ENCODE results near the gene PTH1R.

Gene PTH1R

GRCh38 chr3:46843508-46843907, 34.0 kb upstream of the PTH1R start:
- Histone ChIP-seq H3K9me3 (ENCODE audit: insufficient read depth, low read length, severe bottlenecking) (peaks cover 13% of the 10 kb centered on the region), H3K27me3 (ENCODE audit: insufficient read depth, low read length, poor library complexity) (no peaks in the 10 kb centered on the region), H3K4me1 (ENCODE audit: insufficient read depth, low read length) (no peaks in the 10 kb centered on the region), H3K36me3 (ENCODE audit: insufficient read depth, low read length) (no peaks in the 10 kb centered on the region), H2AFZ (ENCODE audit: low read depth, low read length) (no peak overlapping the region), H3K27ac (ENCODE audit: low read length) (no peak overlapping the region), H3K9ac (ENCODE audit: low read depth, low read length) (no peak overlapping the region), H3K4me2 (ENCODE audit: insufficient read depth, low read length) (no peak overlapping the region), H3K79me2 (ENCODE audit: insufficient read depth, low read length) (no peaks in the 10 kb centered on the region), H3K4me3 (ENCODE audit: low read depth in 1 of 2, low read length in 2 of 2) (no peak overlapping the region), H4K20me1 (ENCODE audit: insufficient read depth, low read length) (no peaks in the 10 kb centered on the region)
- DNase-seq, result no peak
- no peak for ATAC-seq (ENCODE audit: insufficient read depth, low read depth)
- TF ChIP-seq EZH2 (IDR thresholded peaks at IDR 0.05; ENCODE audit: borderline replicate concordance, low read depth, low read length, severe bottlenecking), result no peak
- no peak for TF ChIP-seq CTCF (IDR thresholded peaks at IDR 0.05; ENCODE audit: borderline replicate concordance, extremely low read depth, low read length, poor library complexity, severe bottlenecking)

- DNase-seq, result no peak
- H3K4me2 ChIP-seq (ENCODE audit: insufficient read depth, low read length), result no peak overlapping the region
- peaks cover 7% of the 10 kb centered on the region for H3K9me3 ChIP-seq (ENCODE audit: insufficient read depth, low read length, severe bottlenecking)
- no peaks in the 10 kb centered on the region for H4K20me1 ChIP-seq (ENCODE audit: insufficient read depth, low read length)
- no peak overlapping the region for H3K27ac ChIP-seq (ENCODE audit: low read length)
- no peak overlapping the region for H3K9ac ChIP-seq (ENCODE audit: low read depth, low read length)
- H3K27me3 ChIP-seq (ENCODE audit: insufficient read depth, low read length, poor library complexity), result no peaks in the 10 kb centered on the region
- no peaks in the 10 kb centered on the region for H3K79me2 ChIP-seq (ENCODE audit: insufficient read depth, low read length)
- H3K4me3 ChIP-seq (ENCODE audit: low read depth in 1 of 2, low read length in 2 of 2), result no peak overlapping the region
- TF ChIP-seq EZH2 (IDR thresholded peaks at IDR 0.05; ENCODE audit: borderline replicate concordance, low read depth, low read length, severe bottlenecking) (no peak), CTCF (IDR thresholded peaks at IDR 0.05; ENCODE audit: borderline replicate concordance, extremely low read depth, low read length, poor library complexity, severe bottlenecking) (no peak)
- ATAC-seq (ENCODE audit: insufficient read depth, low read depth), result no peak
- H3K4me1 ChIP-seq (ENCODE audit: insufficient read depth, low read length), result no peaks in the 10 kb centered on the region
- H3K36me3 ChIP-seq (ENCODE audit: insufficient read depth, low read length), result no peaks in the 10 kb centered on the region
- no peak overlapping the region for H2AFZ ChIP-seq (ENCODE audit: low read depth, low read length)
These were observed 33.1 kb upstream of the PTH1R start for GRCh38 chr3:46844397-46844796.

DNA sequence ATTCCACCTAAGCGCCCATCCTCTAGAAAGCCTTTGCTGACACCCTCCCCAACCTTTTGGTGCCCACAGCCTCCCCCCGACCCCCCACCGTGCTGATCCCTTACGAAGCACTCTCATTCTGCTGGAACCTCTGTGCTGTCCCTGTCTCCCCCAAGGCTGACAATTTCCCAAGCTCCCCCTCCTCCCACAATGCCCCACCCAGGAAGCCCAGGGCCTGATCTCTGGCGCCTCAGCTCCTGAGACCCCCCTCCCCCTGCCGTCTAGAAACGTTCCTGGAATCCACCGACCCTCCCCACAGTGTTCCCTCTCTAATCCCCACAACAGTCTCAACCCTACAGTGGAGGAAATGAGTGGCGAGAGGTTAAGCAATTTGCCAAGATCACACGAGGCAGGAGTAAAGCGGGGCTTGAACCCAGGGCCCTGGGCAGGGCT, 32.6 kb upstream of the PTH1R start:
- no peaks in the 10 kb centered on the region for H3K27me3 ChIP-seq (ENCODE audit: insufficient read depth, low read length, poor library complexity)
- ATAC-seq (ENCODE audit: insufficient read depth, low read depth), result no peak
- TF ChIP-seq CTCF (IDR thresholded peaks at IDR 0.05; ENCODE audit: borderline replicate concordance, extremely low read depth, low read length, poor library complexity, severe bottlenecking) (no peak), EZH2 (IDR thresholded peaks at IDR 0.05; ENCODE audit: borderline replicate concordance, low read depth, low read length, severe bottlenecking) (no peak)
- H3K9ac ChIP-seq (ENCODE audit: low read depth, low read length), result no peak overlapping the region
- H3K79me2 ChIP-seq (ENCODE audit: insufficient read depth, low read length), result no peaks in the 10 kb centered on the region
- no peak overlapping the region for H3K27ac ChIP-seq (ENCODE audit: low read length)
- H4K20me1 ChIP-seq (ENCODE audit: insufficient read depth, low read length), result no peaks in the 10 kb centered on the region
- no peak overlapping the region for H3K4me3 ChIP-seq (ENCODE audit: low read depth in 1 of 2, low read length in 2 of 2)
- peaks cover 7% of the 10 kb centered on the region for H3K9me3 ChIP-seq (ENCODE audit: insufficient read depth, low read length, severe bottlenecking)
- H3K36me3 ChIP-seq (ENCODE audit: insufficient read depth, low read length), result no peaks in the 10 kb centered on the region
- peak; percentile 2 for DNase-seq
- H3K4me2 ChIP-seq (ENCODE audit: insufficient read depth, low read length), result no peak overlapping the region
- H2AFZ ChIP-seq (ENCODE audit: low read depth, low read length), result no peak overlapping the region
- no peaks in the 10 kb centered on the region for H3K4me1 ChIP-seq (ENCODE audit: insufficient read depth, low read length)

- TF ChIP-seq CTCF (IDR thresholded peaks at IDR 0.05; ENCODE audit: borderline replicate concordance, extremely low read depth, low read length, poor library complexity, severe bottlenecking) (no peak), EZH2 (IDR thresholded peaks at IDR 0.05; ENCODE audit: borderline replicate concordance, low read depth, low read length, severe bottlenecking) (no peak)
- ATAC-seq (ENCODE audit: insufficient read depth, low read depth) (no peak), DNase-seq (peak; percentile 3)
- Histone ChIP-seq H3K27ac (ENCODE audit: low read length) (no peak overlapping the region), H3K4me1 (ENCODE audit: insufficient read depth, low read length) (no peaks in the 10 kb centered on the region), H3K9ac (ENCODE audit: low read depth, low read length) (no peak overlapping the region), H3K36me3 (ENCODE audit: insufficient read depth, low read length) (no peaks in the 10 kb centered on the region), H4K20me1 (ENCODE audit: insufficient read depth, low read length) (no peaks in the 10 kb centered on the region), H3K4me3 (ENCODE audit: low read depth in 1 of 2, low read length in 2 of 2) (no peak overlapping the region), H3K9me3 (ENCODE audit: insufficient read depth, low read length, severe bottlenecking) (peaks cover 6% of the 10 kb centered on the region), H3K79me2 (ENCODE audit: insufficient read depth, low read length) (no peaks in the 10 kb centered on the region), H3K27me3 (ENCODE audit: insufficient read depth, low read length, poor library complexity) (no peaks in the 10 kb centered on the region), H3K4me2 (ENCODE audit: insufficient read depth, low read length) (no peak overlapping the region), H2AFZ (ENCODE audit: low read depth, low read length) (no peak overlapping the region)
These were observed 32.1 kb upstream of the PTH1R start for GRCh38 chr3:46845397-46845859.
